Measurements from ENCODE around the gene JADE3.

JADE3 gene

GRCh38 chrX:46916273-46916672 is 4.1 kb downstream of the JADE3 start:
- peaks cover 29% of the 10 kb centered on the region for H3K4me1 ChIP-seq (ENCODE audit: insufficient read depth, low read length, poor library complexity, severe bottlenecking)
- peak overlapping the region; percentile 90 for H3K4me2 ChIP-seq (ENCODE audit: low read depth, low read length, poor library complexity, severe bottlenecking)
- TF ChIP-seq EZH2phosphoT487 (IDR thresholded peaks at IDR 0.05; ENCODE audit: borderline replicate concordance) (no peak), CTCF (conservative IDR thresholded peaks at IDR 0.05; ENCODE audit: low read length) (no peak)
- peaks cover 45% of the 10 kb centered on the region for H4K20me1 ChIP-seq (ENCODE audit: insufficient read depth, low read length, poor library complexity, severe bottlenecking)
- no peak overlapping the region for H3K4me3 ChIP-seq (ENCODE audit: low read length, poor library complexity, severe bottlenecking)
- H3K9me3 ChIP-seq (ENCODE audit: insufficient read depth, low read depth, low read length): peaks cover 2% of the 10 kb centered on the region; the same call in 1 of the 2 replicates
- H3K79me2 ChIP-seq (ENCODE audit: insufficient read depth, low read length): peaks cover 80% of the 10 kb centered on the region
- H3K27me3 ChIP-seq (ENCODE audit: insufficient read depth, low read length, poor library complexity, severe bottlenecking): peaks cover 4% of the 10 kb centered on the region
- H2AFZ ChIP-seq (ENCODE audit: low read length): no peak overlapping the region
- no peaks in the 10 kb centered on the region for H3K36me3 ChIP-seq (ENCODE audit: insufficient read depth, low read length)
- 0 out of 2 replicates have a peak, but pooled peaks cover 5% of the 10 kb centered on the region for H3F3A ChIP-seq (ENCODE audit: low read depth)
- no peaks in the 10 kb centered on the region for H3K9me2 ChIP-seq (replicated peaks; ENCODE audit: low read depth, low read length)
- no peak overlapping the region for H3K9ac ChIP-seq (ENCODE audit: low read depth, low read length, poor library complexity, severe bottlenecking)

GRCh38 chrX:46917622-46918021 is 5.4 kb downstream of the JADE3 start:
- peaks cover 29% of the 10 kb centered on the region for H3K4me1 ChIP-seq (ENCODE audit: insufficient read depth, low read length, poor library complexity, severe bottlenecking)
- TF ChIP-seq CTCF (conservative IDR thresholded peaks at IDR 0.05; ENCODE audit: low read length) (no peak), EZH2phosphoT487 (IDR thresholded peaks at IDR 0.05; ENCODE audit: borderline replicate concordance) (no peak)

GRCh38 chrX:46918434-46918833 is 6.2 kb downstream of the JADE3 start:
- no peak overlapping the region for H3K4me3 ChIP-seq (ENCODE audit: low read length, poor library complexity, severe bottlenecking)
- peaks cover 43% of the 10 kb centered on the region for H4K20me1 ChIP-seq (ENCODE audit: insufficient read depth, low read length, poor library complexity, severe bottlenecking)
- H3K79me2 ChIP-seq (ENCODE audit: insufficient read depth, low read length): peaks cover 95% of the 10 kb centered on the region
- no peak for TF ChIP-seq EZH2phosphoT487 (IDR thresholded peaks at IDR 0.05; ENCODE audit: borderline replicate concordance)
- no peak for TF ChIP-seq CTCF (conservative IDR thresholded peaks at IDR 0.05; ENCODE audit: low read length)
- H3K36me3 ChIP-seq (ENCODE audit: insufficient read depth, low read length): no peaks in the 10 kb centered on the region
- H3K9me3 ChIP-seq (ENCODE audit: insufficient read depth, low read depth, low read length): peaks cover 2% of the 10 kb centered on the region; the same call in 1 of the 2 replicates
- peaks cover 29% of the 10 kb centered on the region for H3K4me1 ChIP-seq (ENCODE audit: insufficient read depth, low read length, poor library complexity, severe bottlenecking)
- H3K4me2 ChIP-seq (ENCODE audit: low read depth, low read length, poor library complexity, severe bottlenecking): peak overlapping the region; percentile 90
- no peaks in the 10 kb centered on the region for H3F3A ChIP-seq (ENCODE audit: low read depth)
- no peak overlapping the region for H2AFZ ChIP-seq (ENCODE audit: low read length)
- H3K9ac ChIP-seq (ENCODE audit: low read depth, low read length, poor library complexity, severe bottlenecking): no peak overlapping the region
- peaks cover under 1% of the 10 kb centered on the region for H3K27me3 ChIP-seq (ENCODE audit: insufficient read depth, low read length, poor library complexity, severe bottlenecking)
- no peaks in the 10 kb centered on the region for H3K9me2 ChIP-seq (replicated peaks; ENCODE audit: low read depth, low read length)

More at GRCh38 chrX:46917622-46918021, 5.4 kb downstream of the JADE3 start:
- Histone ChIP-seq H3K27me3 (ENCODE audit: insufficient read depth, low read length, poor library complexity, severe bottlenecking) (peaks cover 4% of the 10 kb centered on the region), H3K9me2 (replicated peaks; ENCODE audit: low read depth, low read length) (no peaks in the 10 kb centered on the region), H3K4me2 (ENCODE audit: low read depth, low read length, poor library complexity, severe bottlenecking) (peak overlapping the region; percentile 90), H3K4me3 (ENCODE audit: low read length, poor library complexity, severe bottlenecking) (peak overlapping the region; percentile 21), H3K9me3 (ENCODE audit: insufficient read depth, low read depth, low read length) (peaks cover 2% of the 10 kb centered on the region; the same call in 1 of the 2 replicates), H2AFZ (ENCODE audit: low read length) (no peak overlapping the region), H3K36me3 (ENCODE audit: insufficient read depth, low read length) (no peaks in the 10 kb centered on the region), H3F3A (ENCODE audit: low read depth) (no peaks in the 10 kb centered on the region), H3K79me2 (ENCODE audit: insufficient read depth, low read length) (peaks cover 93% of the 10 kb centered on the region), H3K9ac (ENCODE audit: low read depth, low read length, poor library complexity, severe bottlenecking) (no peak overlapping the region), H4K20me1 (ENCODE audit: insufficient read depth, low read length, poor library complexity, severe bottlenecking) (peaks cover 45% of the 10 kb centered on the region)

Data from Loucy (cell line).